Measurements from ENCODE around the gene CASR. TPM values are rescaled to one million over a fixed set of nuclear protein-coding genes. Genes with fewer than 3 reads are reported as not detected.
A peak's percentile ranks its signal among the peaks of the same experiment; 100 is the strongest.

Gene CASR
- total RNA-seq, 2 experiments from 2014 or later, result not detected

GRCh38 chr3:122255757-122256439 lies 72.4 kb downstream of the CASR start:
- Mint-ChIP-seq H3K27ac (no peak overlapping the region), H3K4me3 (no peak overlapping the region), H3K9me3 (ENCODE audit: low read depth) (no peaks in the 10 kb centered on the region), H3K27me3 (peaks cover 4% of the 10 kb centered on the region), H3K36me3 (no peaks in the 10 kb centered on the region), H3K4me1 (peaks cover 20% of the 10 kb centered on the region)
- no peak for DNase-seq
- ATAC-seq, result peak; percentile 59
- CTCF ChIA-PET, result interaction anchor here (0.8 to 4.6 kb wide), 5 partner anchors 10 to 709 kb away, joined by 3 to 29 read pairs (median 3); no protein-coding TSS in a partner anchor

GRCh38 chr3:122257644-122258364 lies 74.3 kb downstream of the CASR start:
- no peaks in the 10 kb centered on the region for H3K9me3 Mint-ChIP-seq (ENCODE audit: low read depth)
- no peak overlapping the region for H3K27ac Mint-ChIP-seq
- no peak overlapping the region for H3K4me3 Mint-ChIP-seq
- H3K36me3 Mint-ChIP-seq, result no peaks in the 10 kb centered on the region
- CTCF ChIA-PET, result interaction anchor here (0.7 to 4.3 kb wide), 12 partner anchors 8 to 711 kb away, joined by 3 to 80 read pairs (median 4); partner anchors contain the start of gene POLQ
- H3K27me3 Mint-ChIP-seq, result peaks cover 12% of the 10 kb centered on the region
- DNase-seq, result no peak
- H3K4me1 Mint-ChIP-seq, result peaks cover 19% of the 10 kb centered on the region
- ATAC-seq, result no peak

GRCh38 chr3:122258757-122259371 lies 75.4 kb downstream of the CASR start:
- peak; percentile 94 for ATAC-seq
- Mint-ChIP-seq H3K9me3 (ENCODE audit: low read depth) (no peaks in the 10 kb centered on the region), H3K4me1 (peaks cover 19% of the 10 kb centered on the region), H3K4me3 (no peak overlapping the region), H3K27ac (no peak overlapping the region), H3K27me3 (peaks cover 20% of the 10 kb centered on the region), H3K36me3 (no peaks in the 10 kb centered on the region)
- CTCF ChIA-PET, result interaction anchor here (0.7 to 4.3 kb wide), 20 partner anchors 9 to 712 kb away, joined by 3 to 80 read pairs (median 4); partner anchors contain the start of gene POLQ
- DNase-seq, result peak; percentile 84

- CTCF ChIA-PET, result interaction anchor here (0.7 to 4.3 kb wide), 7 partner anchors 10 to 713 kb away, joined by 3 to 80 read pairs (median 8); partner anchors contain the start of gene POLQ
- no peak for DNase-seq
- ATAC-seq, result no peak
- Mint-ChIP-seq H3K4me3 (no peak overlapping the region), H3K27ac (no peak overlapping the region), H3K4me1 (peaks cover 15% of the 10 kb centered on the region), H3K27me3 (peaks cover 32% of the 10 kb centered on the region), H3K9me3 (ENCODE audit: low read depth) (no peaks in the 10 kb centered on the region), H3K36me3 (no peaks in the 10 kb centered on the region)
These were observed 76.7 kb downstream of the CASR start for GRCh38 chr3:122260206-122260605.

GRCh38 chr3:122263058-122263457 lies 79.6 kb downstream of the CASR start:
- H3K36me3 Mint-ChIP-seq, result no peaks in the 10 kb centered on the region
- peaks cover 37% of the 10 kb centered on the region for H3K27me3 Mint-ChIP-seq
- H3K27ac Mint-ChIP-seq, result no peak overlapping the region
- no peak for DNase-seq
- H3K4me1 Mint-ChIP-seq, result peaks cover 8% of the 10 kb centered on the region
- no peak overlapping the region for H3K4me3 Mint-ChIP-seq
- CTCF ChIA-PET, result interaction anchor here (1.1 to 1.5 kb wide), 4 partner anchors 17 to 380 kb away, joined by 3 to 4 read pairs (median 4); no protein-coding TSS in a partner anchor
- ATAC-seq, result no peak
- no peaks in the 10 kb centered on the region for H3K9me3 Mint-ChIP-seq (ENCODE audit: low read depth)

- no peak overlapping the region for H3K27ac Mint-ChIP-seq
- DNase-seq (no peak), ATAC-seq (no peak)
- H3K27me3 Mint-ChIP-seq, result peaks cover 37% of the 10 kb centered on the region
- no peak overlapping the region for H3K4me3 Mint-ChIP-seq
- CTCF ChIA-PET, result no interaction called here
- no peaks in the 10 kb centered on the region for H3K36me3 Mint-ChIP-seq
- peaks cover 1% of the 10 kb centered on the region for H3K4me1 Mint-ChIP-seq
- H3K9me3 Mint-ChIP-seq (ENCODE audit: low read depth), result no peaks in the 10 kb centered on the region
These were observed 80.6 kb downstream of the CASR start for GRCh38 chr3:122263974-122264588.

- CTCF ChIA-PET, result no interaction called here
- Mint-ChIP-seq H3K36me3 (no peaks in the 10 kb centered on the region), H3K9me3 (ENCODE audit: low read depth) (no peaks in the 10 kb centered on the region), H3K4me3 (no peak overlapping the region), H3K27ac (no peak overlapping the region), H3K27me3 (peaks cover 33% of the 10 kb centered on the region), H3K4me1 (peaks cover 6% of the 10 kb centered on the region)
- DNase-seq (no peak), ATAC-seq (no peak)
These were observed 82.5 kb downstream of the CASR start for GRCh38 chr3:122265957-122266356.

- CTCF ChIA-PET, result no interaction called here
- Mint-ChIP-seq H3K4me1 (peaks cover 26% of the 10 kb centered on the region), H3K4me3 (no peak overlapping the region), H3K27ac (no peak overlapping the region), H3K9me3 (ENCODE audit: low read depth) (peaks cover 3% of the 10 kb centered on the region), H3K27me3 (peaks cover 19% of the 10 kb centered on the region), H3K36me3 (peaks cover 4% of the 10 kb centered on the region)
- DNase-seq (no peak), ATAC-seq (no peak)
These were observed 85.0 kb downstream of the CASR start for GRCh38 chr3:122268257-122269024.

- Mint-ChIP-seq H3K36me3 (peaks cover 4% of the 10 kb centered on the region), H3K4me1 (peaks cover 30% of the 10 kb centered on the region), H3K27me3 (peaks cover 15% of the 10 kb centered on the region)
These were observed 85.6 kb downstream of the CASR start for GRCh38 chr3:122269045-122269444.

GRCh38 chr3:122271246-122271898 lies 87.9 kb downstream of the CASR start:
- DNase-seq (no peak), ATAC-seq (peak; percentile 49)
- peaks cover 30% of the 10 kb centered on the region for H3K4me1 Mint-ChIP-seq
- peaks cover 4% of the 10 kb centered on the region for H3K36me3 Mint-ChIP-seq
- no peak overlapping the region for H3K4me3 Mint-ChIP-seq
- no peak overlapping the region for H3K27ac Mint-ChIP-seq
- H3K9me3 Mint-ChIP-seq (ENCODE audit: low read depth), result peaks cover 3% of the 10 kb centered on the region
- CTCF ChIA-PET, result interaction anchor here (1.8 kb wide), 1 partner anchor 12 kb away, joined by 8 read pairs; no protein-coding TSS in a partner anchor
- no peaks in the 10 kb centered on the region for H3K27me3 Mint-ChIP-seq

More at GRCh38 chr3:122269045-122269444, 85.6 kb downstream of the CASR start:
- no peak for DNase-seq
- CTCF ChIA-PET, result no interaction called here
- no peak for ATAC-seq
- Mint-ChIP-seq H3K4me3 (no peak overlapping the region), H3K9me3 (ENCODE audit: low read depth) (peaks cover 3% of the 10 kb centered on the region), H3K27ac (no peak overlapping the region)

- H3K9me3 Mint-ChIP-seq (ENCODE audit: low read depth), result peaks cover 3% of the 10 kb centered on the region
- no peak for ATAC-seq
- no peak overlapping the region for H3K27ac Mint-ChIP-seq
- no peak for DNase-seq
- H3K4me1 Mint-ChIP-seq, result peaks cover 30% of the 10 kb centered on the region
- no peaks in the 10 kb centered on the region for H3K27me3 Mint-ChIP-seq
- CTCF ChIA-PET, result no interaction called here
- no peak overlapping the region for H3K4me3 Mint-ChIP-seq
- peaks cover 4% of the 10 kb centered on the region for H3K36me3 Mint-ChIP-seq
These were observed 89.4 kb downstream of the CASR start for GRCh38 chr3:122272879-122273278.

GRCh38 chr3:122273498-122273897 lies 90.0 kb downstream of the CASR start:
- peaks cover 30% of the 10 kb centered on the region for H3K4me1 Mint-ChIP-seq
- peaks cover 3% of the 10 kb centered on the region for H3K9me3 Mint-ChIP-seq (ENCODE audit: low read depth)
- peaks cover 4% of the 10 kb centered on the region for H3K36me3 Mint-ChIP-seq
- CTCF ChIA-PET, result no interaction called here
- ATAC-seq (no peak), DNase-seq (no peak)
- H3K27me3 Mint-ChIP-seq, result no peaks in the 10 kb centered on the region
- no peak overlapping the region for H3K4me3 Mint-ChIP-seq
- H3K27ac Mint-ChIP-seq, result no peak overlapping the region

Data from activated CD8-positive, alpha-beta memory T cell treated with anti-CD3 and anti-CD28 coated beads, Interleukin-2, amount 10 ng/mL, durations not matched to agents 7 days and 5 days (primary cell).